MCF 10A (cell line): ENCODE data around the gene ZNF664. TPM values are rescaled to one million over a fixed set of nuclear protein-coding genes. Genes with fewer than 3 reads are reported as not detected.

ENCODE experiments used
- BruUV-seq: library from RNA; stranded (reverse); fragments of 400-500 nt; replicated peaks from 2 replicates; lab custom pipeline; 2021; lab: Mats Ljungman, UMichigan
- CTCF ChIA-PET: fragments of 300-600 bp; sonication (Branson Sonifier 250); formaldehyde crosslinking; extraction: SDS; loops from one replicate; lab custom pipeline; 2021; ENCODE audit warnings: antibody characterized with exemption, inconsistent platforms; lab: Yijun Ruan, JAX
- POLR2A ChIA-PET: fragments of 300-600, 350-650 bp; sonication (Branson Sonifier 250); formaldehyde crosslinking; extraction: SDS; loops from one replicate; lab custom pipeline; 2020; ENCODE audit warnings: antibody characterized with exemption, inconsistent platforms; lab: Yijun Ruan, JAX
- DNase-seq: peaks from one replicate; pipeline ENCODE4 v3.0.0-alpha.2; 2018; ENCODE audit not compliant: unreplicated experiment
- H3K27ac Mint-ChIP-seq: one replicate; pipeline ENCODE4 v1.8.0; 2022; ENCODE audit warnings: mild to moderate bottlenecking, low read depth, mixed read lengths; ENCODE audit not compliant: unreplicated experiment
- H3K27me3 Mint-ChIP-seq: one replicate; pipeline ENCODE4 v1.8.0; 2022; ENCODE audit warnings: mixed read lengths; ENCODE audit not compliant: insufficient read depth, unreplicated experiment
- H3K36me3 Mint-ChIP-seq: one replicate; pipeline ENCODE4 v1.8.0; 2022; ENCODE audit warnings: mild to moderate bottlenecking, moderate library complexity, mixed read lengths; ENCODE audit not compliant: insufficient read depth, unreplicated experiment
- H3K4me1 Mint-ChIP-seq: one replicate; pipeline ENCODE4 v1.8.0; 2022; ENCODE audit warnings: mixed read lengths; ENCODE audit not compliant: insufficient read depth, unreplicated experiment
- H3K4me3 Mint-ChIP-seq: one replicate; pipeline ENCODE4 v1.8.0; 2022; ENCODE audit warnings: mild to moderate bottlenecking, moderate library complexity, mixed read lengths; ENCODE audit not compliant: unreplicated experiment
- H3K9me3 Mint-ChIP-seq: one replicate; pipeline ENCODE4 v1.8.0; 2022; ENCODE audit warnings: mixed read lengths; ENCODE audit not compliant: unreplicated experiment
- intact Hi-C: fragments of 100-400 bp; cut with micrococcal nuclease; formaldehyde crosslinking; loops from 2 replicates; pipeline ENCODE4 v1.14.1; 2022
- total RNA-seq: library from RNA; stranded (reverse); gene quantifications from 2 replicates; pipeline ENCODE4 v1.2.3, GENCODE V29; 2022
- TF ChIP-seq, protein P1 (sequence below): fragments of 200-600 bp; IDR thresholded peaks from one replicate; pipeline ENCODE4 v1.8.0; 2022; ENCODE audit warnings: antibody characterized with exemption, mild to moderate bottlenecking; ENCODE audit not compliant: unreplicated experiment

ZNF664 gene
- total RNA-seq, 1 experiment from 2014 or later, result 123 TPM

DNA sequence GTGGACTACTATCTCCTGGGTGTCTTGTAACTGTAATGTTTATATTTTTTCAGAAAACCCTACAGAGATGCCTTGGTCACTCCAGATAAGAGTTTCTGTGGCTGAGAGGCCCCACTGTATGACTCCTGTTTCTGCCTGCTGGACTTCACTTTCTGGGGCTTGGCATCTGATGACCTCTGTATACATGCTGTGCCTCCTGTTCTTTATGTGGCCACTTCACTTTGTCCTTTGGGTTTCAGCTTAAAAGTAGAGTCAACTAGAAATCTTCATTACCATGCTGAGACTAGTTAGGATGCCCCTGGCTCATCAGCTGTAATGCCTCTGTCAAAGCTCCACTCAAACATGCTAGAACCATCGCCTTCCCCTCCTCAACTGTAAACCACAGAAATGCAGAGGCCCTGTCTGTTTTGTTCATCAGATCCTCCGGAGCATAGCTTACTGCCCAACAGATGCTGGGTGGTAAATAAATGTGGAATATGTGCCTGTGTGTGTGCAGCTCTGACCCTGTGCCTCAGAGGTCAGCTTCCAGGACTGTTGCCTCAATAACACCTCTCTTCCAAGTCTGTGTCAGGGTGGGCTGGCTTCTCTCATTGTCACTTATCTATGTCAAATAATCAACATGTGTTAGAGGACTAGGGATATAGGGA lies 25.5 kb downstream of the ZNF664 start:
- H3K4me3 Mint-ChIP-seq, result no peak overlapping the region
- DNase-seq, result no peak
- H3K27ac Mint-ChIP-seq, result no peak overlapping the region
- peaks cover 17% of the 10 kb centered on the region for H3K4me1 Mint-ChIP-seq
- ChIA-PET CTCF (no interaction called here), POLR2A (interaction anchor here (1.0 kb wide), 1 partner anchor 9 kb away, joined by 3 read pairs; no protein-coding TSS in a partner anchor)
- H3K27me3 Mint-ChIP-seq, result no peaks in the 10 kb centered on the region
- BruUV-seq, result no TSS peak
- TF ChIP-seq, protein P1, sequence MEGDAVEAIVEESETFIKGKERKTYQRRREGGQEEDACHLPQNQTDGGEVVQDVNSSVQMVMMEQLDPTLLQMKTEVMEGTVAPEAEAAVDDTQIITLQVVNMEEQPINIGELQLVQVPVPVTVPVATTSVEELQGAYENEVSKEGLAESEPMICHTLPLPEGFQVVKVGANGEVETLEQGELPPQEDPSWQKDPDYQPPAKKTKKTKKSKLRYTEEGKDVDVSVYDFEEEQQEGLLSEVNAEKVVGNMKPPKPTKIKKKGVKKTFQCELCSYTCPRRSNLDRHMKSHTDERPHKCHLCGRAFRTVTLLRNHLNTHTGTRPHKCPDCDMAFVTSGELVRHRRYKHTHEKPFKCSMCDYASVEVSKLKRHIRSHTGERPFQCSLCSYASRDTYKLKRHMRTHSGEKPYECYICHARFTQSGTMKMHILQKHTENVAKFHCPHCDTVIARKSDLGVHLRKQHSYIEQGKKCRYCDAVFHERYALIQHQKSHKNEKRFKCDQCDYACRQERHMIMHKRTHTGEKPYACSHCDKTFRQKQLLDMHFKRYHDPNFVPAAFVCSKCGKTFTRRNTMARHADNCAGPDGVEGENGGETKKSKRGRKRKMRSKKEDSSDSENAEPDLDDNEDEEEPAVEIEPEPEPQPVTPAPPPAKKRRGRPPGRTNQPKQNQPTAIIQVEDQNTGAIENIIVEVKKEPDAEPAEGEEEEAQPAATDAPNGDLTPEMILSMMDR, result no peak
- no peaks in the 10 kb centered on the region for H3K9me3 Mint-ChIP-seq
- H3K36me3 Mint-ChIP-seq, result peaks cover 19% of the 10 kb centered on the region
- intact Hi-C loops, result no loop called here

DNA sequence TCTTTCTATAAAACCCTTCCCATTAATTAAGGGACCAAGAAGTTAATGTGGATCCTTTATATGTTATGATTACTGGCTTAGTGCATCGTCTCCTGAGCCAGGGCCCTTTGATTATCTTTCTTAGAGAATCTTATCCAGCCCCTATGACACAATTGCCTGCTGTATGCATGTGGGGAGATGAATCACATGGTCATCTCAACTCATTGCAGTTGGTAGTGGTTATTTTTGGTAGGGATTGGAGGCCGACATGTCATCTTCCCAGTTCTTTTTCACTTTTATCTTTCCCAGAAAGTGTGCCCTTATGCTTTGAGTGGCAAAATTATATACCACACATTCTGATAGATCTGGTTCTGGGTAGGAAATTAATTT lies 26.0 kb downstream of the ZNF664 start:
- DNase-seq, result no peak
- TF ChIP-seq, protein P1, result no peak
- no peaks in the 10 kb centered on the region for H3K27me3 Mint-ChIP-seq
- ChIA-PET CTCF (interaction anchor here (2.5 kb wide), 1 partner anchor 38 kb away, joined by 5 read pairs; no protein-coding TSS in a partner anchor), POLR2A (interaction anchor here (1.0 kb wide), 1 partner anchor 9 kb away, joined by 3 read pairs; no protein-coding TSS in a partner anchor)
- H3K4me3 Mint-ChIP-seq, result no peak overlapping the region
- no TSS peak for BruUV-seq
- no peaks in the 10 kb centered on the region for H3K9me3 Mint-ChIP-seq
- intact Hi-C loops, result no loop called here
- H3K36me3 Mint-ChIP-seq, result peaks cover 19% of the 10 kb centered on the region
- peaks cover 17% of the 10 kb centered on the region for H3K4me1 Mint-ChIP-seq
- no peak overlapping the region for H3K27ac Mint-ChIP-seq

DNA sequence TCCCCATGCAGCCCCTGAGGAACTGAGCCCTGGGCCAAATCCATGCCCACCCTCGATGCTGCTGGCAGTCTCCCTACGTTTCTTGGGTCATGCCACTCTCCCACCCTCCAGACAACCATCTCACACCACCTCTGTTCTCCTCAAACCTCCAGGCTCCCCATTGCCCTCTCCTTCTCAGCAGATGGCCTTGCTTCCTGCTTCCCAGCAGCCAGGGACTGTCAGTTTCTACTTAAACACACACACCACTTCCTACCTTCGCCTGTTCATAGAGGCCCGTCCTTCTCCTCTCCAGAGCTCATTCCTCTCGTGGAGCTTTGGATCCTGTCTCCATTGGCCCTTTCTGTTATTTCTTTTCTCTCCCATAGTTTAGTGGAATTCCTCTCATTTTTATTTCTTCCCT lies 27.1 kb downstream of the ZNF664 start:
- intact Hi-C loops, result no loop called here
- Mint-ChIP-seq H3K27me3 (no peaks in the 10 kb centered on the region), H3K4me3 (no peak overlapping the region), H3K27ac (no peak overlapping the region), H3K36me3 (peaks cover 21% of the 10 kb centered on the region), H3K4me1 (peaks cover 10% of the 10 kb centered on the region), H3K9me3 (no peaks in the 10 kb centered on the region)
- ChIA-PET CTCF (interaction anchor here (1.0 to 2.5 kb wide), 3 partner anchors 31 to 37 kb away, joined by 3 to 5 read pairs (median 4); no protein-coding TSS in a partner anchor), POLR2A (interaction anchor here (2.1 kb wide), 1 partner anchor 9 kb away, joined by 7 read pairs; no protein-coding TSS in a partner anchor)
- no peak for DNase-seq
- TF ChIP-seq, protein P1, result no peak
- BruUV-seq, result no TSS peak

DNA sequence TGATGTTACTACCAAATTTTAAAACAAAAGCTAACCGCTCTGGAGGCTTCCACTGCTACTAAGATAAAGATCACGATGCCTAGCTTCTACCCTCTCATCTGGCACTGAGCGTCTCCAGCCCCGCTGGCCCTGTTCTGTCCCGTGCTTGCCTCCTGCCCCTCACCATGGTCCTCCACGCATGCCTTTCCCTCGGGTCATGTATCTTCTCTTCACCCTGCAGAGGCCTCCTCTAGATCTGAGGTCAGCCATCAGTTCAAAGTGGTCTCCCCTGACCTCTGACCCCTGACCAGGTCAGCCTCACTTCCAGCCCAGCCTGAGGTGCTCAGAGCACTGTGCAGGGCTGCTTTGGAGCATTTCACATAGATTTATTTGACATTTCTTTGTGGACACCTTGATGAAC lies 28.3 kb downstream of the ZNF664 start:
- intact Hi-C loops, result no loop called here
- no peaks in the 10 kb centered on the region for H3K4me1 Mint-ChIP-seq
- H3K36me3 Mint-ChIP-seq, result peaks cover 21% of the 10 kb centered on the region
- H3K9me3 Mint-ChIP-seq, result no peaks in the 10 kb centered on the region
- CTCF ChIA-PET, result interaction anchor here (0.6 to 2.5 kb wide), 5 partner anchors 10 to 320 kb away, joined by 3 to 5 read pairs (median 4); no protein-coding TSS in a partner anchor
- no peak overlapping the region for H3K4me3 Mint-ChIP-seq
- TF ChIP-seq, protein P1, result no peak
- H3K27ac Mint-ChIP-seq, result no peak overlapping the region
- no peaks in the 10 kb centered on the region for H3K27me3 Mint-ChIP-seq
- POLR2A ChIA-PET, result interaction anchor here (2.1 kb wide), 1 partner anchor 10 kb away, joined by 7 read pairs; no protein-coding TSS in a partner anchor
- BruUV-seq, result no TSS peak
- DNase-seq, result no peak
